Measurements from ENCODE around the gene LRRC49. TPM values are rescaled to one million over a fixed set of nuclear protein-coding genes. Genes with fewer than 3 reads are reported as not detected.

The LRRC49 gene
- total RNA-seq, 2 experiments from 2014 or later, result not detected

- Histone ChIP-seq H3K9me3 (ENCODE audit: low read length) (no peaks in the 10 kb centered on the region), H2AFZ (ENCODE audit: low read length) (no peak overlapping the region), H3K4me1 (ENCODE audit: insufficient read depth, low read length, poor library complexity, severe bottlenecking) (no peaks in the 10 kb centered on the region), H3K79me2 (ENCODE audit: insufficient read depth, low read depth, low read length) (no peaks in the 10 kb centered on the region), H4K20me1 (ENCODE audit: insufficient read depth, low read length) (no peaks in the 10 kb centered on the region), H3K36me3 (ENCODE audit: insufficient read depth, low read length) (no peaks in the 10 kb centered on the region), H3K4me3 (ENCODE audit: low read depth, low read length, poor library complexity, severe bottlenecking) (no peak overlapping the region), H3K9me2 (ENCODE audit: insufficient read depth, low read length) (no peaks in the 10 kb centered on the region), H3K4me2 (ENCODE audit: low read length) (no peak overlapping the region), H3K27ac (ENCODE audit: low read depth, low read length, poor library complexity, severe bottlenecking) (no peak overlapping the region)
- ChIA-PET CTCF (ENCODE audit: unreplicated experiment) (no interaction called here), POLR2A (no interaction called here)
- intact Hi-C loops (cut with micrococcal nuclease; ENCODE audit: unreplicated experiment), result no loop called here
- no peak for TF ChIP-seq EZH2phosphoT487 (IDR thresholded peaks at IDR 0.05; ENCODE audit: borderline replicate concordance, low read depth, low read length)
- BruUV-seq (replicated peaks), result no TSS peak
- no peak for DNase-seq (ENCODE audit: low spot score)
These were observed 197.2 kb downstream of the LRRC49 start for GRCh38 chr15:71089801-71090200.

GRCh38 chr15:71091601-71092000 lies 199.0 kb downstream of the LRRC49 start:
- Histone ChIP-seq H3K4me1 (ENCODE audit: insufficient read depth, low read length, poor library complexity, severe bottlenecking) (no peaks in the 10 kb centered on the region), H3K27ac (ENCODE audit: low read depth, low read length, poor library complexity, severe bottlenecking) (no peak overlapping the region), H3K9me2 (ENCODE audit: insufficient read depth, low read length) (no peaks in the 10 kb centered on the region), H3K4me3 (ENCODE audit: low read depth, low read length, poor library complexity, severe bottlenecking) (no peak overlapping the region), H4K20me1 (ENCODE audit: insufficient read depth, low read length) (no peaks in the 10 kb centered on the region), H2AFZ (ENCODE audit: low read length) (no peak overlapping the region), H3K79me2 (ENCODE audit: insufficient read depth, low read depth, low read length) (no peaks in the 10 kb centered on the region), H3K9me3 (ENCODE audit: low read length) (no peaks in the 10 kb centered on the region), H3K4me2 (ENCODE audit: low read length) (no peak overlapping the region), H3K36me3 (ENCODE audit: insufficient read depth, low read length) (no peaks in the 10 kb centered on the region)
- TF ChIP-seq EZH2phosphoT487 (IDR thresholded peaks at IDR 0.05; ENCODE audit: borderline replicate concordance, low read depth, low read length) (no peak), CTCF (conservative IDR thresholded peaks at IDR 0.05; ENCODE audit: low read length) (no peak)
- intact Hi-C loops (cut with micrococcal nuclease; ENCODE audit: unreplicated experiment), result no loop called here
- CTCF ChIA-PET (ENCODE audit: unreplicated experiment), result no interaction called here
- BruUV-seq (replicated peaks), result no TSS peak
- no peak for DNase-seq (ENCODE audit: low spot score)
- POLR2A ChIA-PET, result no interaction called here

GRCh38 chr15:71092056-71092600 lies 199.5 kb downstream of the LRRC49 start:
- ChIA-PET CTCF (ENCODE audit: unreplicated experiment) (no interaction called here), POLR2A (interaction anchor here (0.6 kb wide), 1 partner anchor 584 kb away, joined by 3 read pairs; no protein-coding TSS in a partner anchor)
- Histone ChIP-seq H3K79me2 (ENCODE audit: insufficient read depth, low read depth, low read length) (no peaks in the 10 kb centered on the region), H2AFZ (ENCODE audit: low read length) (no peak overlapping the region), H3K4me3 (ENCODE audit: low read depth, low read length, poor library complexity, severe bottlenecking) (no peak overlapping the region), H3K36me3 (ENCODE audit: insufficient read depth, low read length) (no peaks in the 10 kb centered on the region), H3K27ac (ENCODE audit: low read depth, low read length, poor library complexity, severe bottlenecking) (no peak overlapping the region), H4K20me1 (ENCODE audit: insufficient read depth, low read length) (no peaks in the 10 kb centered on the region), H3K4me2 (ENCODE audit: low read length) (no peak overlapping the region), H3K9me2 (ENCODE audit: insufficient read depth, low read length) (no peaks in the 10 kb centered on the region), H3K4me1 (ENCODE audit: insufficient read depth, low read length, poor library complexity, severe bottlenecking) (no peaks in the 10 kb centered on the region), H3K9me3 (ENCODE audit: low read length) (no peaks in the 10 kb centered on the region)
- intact Hi-C loops (cut with micrococcal nuclease; ENCODE audit: unreplicated experiment), result no loop called here
- no peak for DNase-seq (ENCODE audit: low spot score)
- no peak for TF ChIP-seq CTCF (conservative IDR thresholded peaks at IDR 0.05; ENCODE audit: low read length)
- TF ChIP-seq EZH2phosphoT487 (IDR thresholded peaks at IDR 0.05; ENCODE audit: borderline replicate concordance, low read depth, low read length), result no peak
- no TSS peak for BruUV-seq (replicated peaks)
